GM19193 (cell line): ENCODE measurements around the gene OSBPL5.

ENCODE experiments used
- POLR2A ChIP-seq: IDR thresholded peaks from 4 replicates; pipeline ENCODE4 v1.6.1; 2011; ENCODE audit not compliant: insufficient read depth, insufficient read length; ENCODE audit errors: extremely low read depth

OSBPL5 gene

GRCh38 chr11:3162410-3163240 lies 2.5 kb downstream of the OSBPL5 start:
- no peak for TF ChIP-seq POLR2A

DNA sequence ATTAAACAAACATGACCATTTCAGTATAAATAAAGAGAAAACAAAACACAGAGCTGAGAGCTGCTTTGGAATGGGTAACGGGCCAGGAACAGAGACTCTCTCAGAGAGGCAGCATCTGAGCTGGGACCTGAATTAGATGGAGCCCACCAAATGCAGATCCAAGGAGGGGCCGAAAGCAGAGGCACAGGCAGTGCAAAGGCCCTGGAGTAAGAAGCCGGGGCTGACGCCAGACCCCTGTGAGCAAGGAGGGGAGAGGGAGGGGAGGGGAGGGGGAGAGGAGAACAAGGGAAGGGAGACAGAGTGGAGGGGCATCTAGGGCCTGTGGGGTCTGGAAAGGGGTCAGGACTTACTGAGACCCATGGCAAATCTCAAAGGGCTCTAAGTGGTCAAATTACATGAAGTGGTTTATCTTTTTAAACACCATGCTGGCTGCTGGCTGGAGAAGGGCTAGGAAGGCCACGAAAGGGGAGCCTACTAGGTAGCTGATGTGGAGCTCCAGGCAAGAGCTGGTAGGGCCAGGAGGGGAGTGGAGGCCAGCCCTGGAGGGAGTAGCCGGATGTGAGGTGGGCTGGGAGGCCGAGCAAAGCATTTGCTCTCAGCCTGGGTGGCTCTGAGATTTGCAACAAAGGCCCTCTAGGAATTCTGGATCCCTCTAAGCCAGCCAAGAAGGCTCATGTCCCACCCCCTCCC lies 3.2 kb downstream of the OSBPL5 start:
- no peak for TF ChIP-seq POLR2A

- TF ChIP-seq POLR2A = no peak
These were observed 3.8 kb downstream of the OSBPL5 start for GRCh38 chr11:3161309-3161708.

DNA sequence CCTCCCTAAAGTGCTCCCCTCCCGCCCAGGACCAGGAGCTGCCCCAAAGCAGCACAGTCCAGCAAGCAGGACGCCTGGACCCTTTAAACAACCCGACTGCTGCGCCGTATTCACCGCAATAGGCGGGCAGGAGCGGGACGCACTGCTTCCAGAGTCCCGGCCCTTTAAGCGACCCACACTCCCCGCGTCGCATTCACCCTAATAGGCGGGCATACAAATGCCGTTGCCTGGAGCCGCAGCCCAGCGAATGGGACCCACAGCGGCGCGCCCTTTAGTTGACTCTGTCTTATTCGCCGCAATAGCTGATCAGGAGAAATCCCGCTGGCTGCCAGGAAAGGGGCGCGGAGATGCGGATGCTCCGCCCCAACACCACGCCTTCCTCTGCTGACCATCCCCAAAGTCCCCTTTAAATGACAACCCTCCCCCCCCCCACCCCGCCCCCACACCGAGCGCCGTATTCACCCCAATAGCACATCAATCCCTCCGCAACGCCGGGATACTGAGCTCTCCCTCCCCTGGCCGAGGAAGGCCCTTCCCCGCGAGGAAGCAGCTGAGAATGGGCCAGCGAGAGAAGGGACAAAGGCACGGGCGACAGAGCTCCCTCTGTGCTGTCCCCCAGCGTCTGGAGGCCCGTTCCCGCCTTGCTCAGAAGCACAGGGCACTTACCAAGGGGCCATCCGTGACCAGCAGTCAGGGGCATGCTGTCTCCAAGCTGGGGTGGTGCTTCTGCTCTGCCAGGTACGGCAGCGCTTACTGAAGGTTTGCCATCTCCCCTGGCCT lies 4.7 kb downstream of the OSBPL5 start:
- no peak for TF ChIP-seq POLR2A

GRCh38 chr11:3159296-3160190 lies 5.6 kb downstream of the OSBPL5 start:
- no peak for TF ChIP-seq POLR2A

DNA sequence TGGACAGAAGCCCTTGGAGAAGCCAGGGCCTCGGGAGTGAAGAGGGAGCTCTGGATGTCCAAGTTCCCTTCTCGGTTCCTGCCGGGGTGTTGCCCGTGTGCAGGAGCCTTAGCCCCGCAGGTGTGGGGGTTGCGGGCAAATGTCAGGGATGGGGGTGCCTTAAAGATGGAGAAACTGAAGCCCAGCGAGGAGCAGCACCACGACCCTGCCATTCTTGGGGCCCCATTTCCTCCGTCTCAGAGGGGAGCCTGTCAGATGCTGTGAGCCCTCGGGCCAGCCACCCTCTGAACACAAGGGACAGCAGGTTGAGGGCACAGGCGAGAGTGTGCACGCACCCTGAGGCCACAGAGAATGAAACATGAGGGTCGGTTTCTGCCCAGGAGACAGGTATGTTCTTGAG lies 6.3 kb downstream of the OSBPL5 start:
- TF ChIP-seq POLR2A = no peak

GRCh38 chr11:3158131-3158591 lies 6.9 kb downstream of the OSBPL5 start:
- TF ChIP-seq POLR2A = no peak

DNA sequence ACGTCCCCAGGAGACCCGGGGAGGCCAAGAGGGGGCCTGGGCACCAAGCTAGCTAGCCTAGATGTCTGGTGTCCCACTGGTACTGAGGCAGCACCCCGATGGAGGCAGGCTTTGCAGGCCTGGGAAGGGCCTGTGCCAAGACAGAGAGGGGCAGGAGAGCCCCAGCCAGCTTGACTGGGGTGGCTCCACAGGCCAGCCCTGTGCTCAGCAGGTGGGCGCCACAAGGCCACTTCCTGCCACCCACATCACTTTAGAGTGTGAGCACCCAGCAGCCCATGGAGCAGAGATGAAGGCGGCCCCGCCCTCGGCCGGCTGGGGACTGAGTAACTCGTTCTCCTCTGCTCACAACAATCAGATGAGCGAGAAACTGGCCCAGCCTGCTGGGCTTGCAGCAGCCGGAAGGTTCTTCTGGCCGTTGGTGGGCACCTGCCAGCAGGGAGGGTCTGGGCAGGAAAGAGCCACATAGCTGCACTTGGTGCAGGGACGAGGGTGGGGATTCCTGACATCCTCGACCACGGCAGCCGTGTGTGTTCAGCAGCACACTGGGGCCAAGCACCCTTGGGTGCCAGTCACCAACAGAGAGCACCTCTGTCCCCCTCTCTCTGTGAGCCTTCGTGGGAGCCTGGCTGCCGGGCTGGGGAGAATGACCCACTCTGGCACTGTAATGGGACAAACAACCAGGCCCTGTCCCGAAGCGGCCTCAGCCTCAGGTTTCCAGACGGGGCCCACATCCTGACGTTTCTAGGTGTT lies 7.6 kb downstream of the OSBPL5 start:
- no peak for TF ChIP-seq POLR2A

DNA sequence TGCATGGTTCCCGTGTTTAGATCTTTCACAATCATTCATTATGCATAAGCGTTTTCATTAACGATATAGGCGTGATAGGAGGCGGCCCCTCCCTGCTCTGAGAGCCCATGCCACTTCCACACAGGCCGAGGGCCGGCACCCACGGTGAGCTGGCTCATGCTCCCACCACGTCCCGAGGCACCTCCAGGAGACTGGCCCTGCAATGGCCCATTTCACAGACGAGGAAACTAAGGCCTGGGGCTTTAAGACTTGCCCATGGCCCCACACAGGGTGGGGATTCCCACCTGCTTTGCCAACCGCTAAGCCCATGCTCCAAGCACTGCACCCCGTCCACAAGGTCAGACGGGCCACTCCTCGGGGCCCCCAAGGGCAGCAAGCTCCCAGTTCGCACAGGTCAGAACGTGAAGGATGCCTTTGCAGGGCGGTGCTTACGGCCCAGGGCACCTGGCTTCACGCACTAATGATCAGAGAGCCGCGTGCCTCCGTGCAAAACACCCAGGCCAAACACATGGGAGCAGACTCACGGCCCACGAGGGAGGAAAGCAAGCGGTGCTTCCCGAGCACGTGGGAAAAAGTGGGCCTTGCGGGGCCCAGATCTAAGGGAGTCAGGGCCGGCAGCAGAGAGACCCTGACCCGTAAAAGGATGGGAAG lies 8.3 kb downstream of the OSBPL5 start:
- no peak for TF ChIP-seq POLR2A

- no peak for TF ChIP-seq POLR2A
These were observed 8.8 kb downstream of the OSBPL5 start for GRCh38 chr11:3156282-3156660.

GRCh38 chr11:3155691-3156258 lies 9.3 kb downstream of the OSBPL5 start:
- TF ChIP-seq POLR2A = no peak

DNA sequence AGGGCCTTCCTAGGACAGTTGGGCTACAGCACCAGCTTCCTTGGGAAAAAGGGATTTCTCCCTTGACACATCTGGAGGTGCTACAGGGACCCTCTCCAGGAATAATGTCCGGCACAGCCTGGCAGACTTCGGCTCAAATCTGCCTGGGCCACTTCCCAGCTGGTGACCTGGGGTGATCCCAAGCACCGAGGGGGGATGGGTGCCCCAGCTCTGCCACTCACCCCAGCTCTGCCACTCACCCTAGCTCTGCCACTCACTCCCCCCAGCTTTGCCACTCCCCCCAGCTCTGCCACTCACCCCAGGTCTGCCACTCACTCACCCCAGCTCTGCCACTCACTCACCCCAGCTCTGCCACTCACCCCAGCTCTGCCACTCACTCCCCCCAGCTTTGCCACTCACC lies 9.9 kb downstream of the OSBPL5 start:
- TF ChIP-seq POLR2A = no peak
